PFSK-1 (cell line): ENCODE data around the gene SULT2B1. TPM values are rescaled to one million over a fixed set of nuclear protein-coding genes. Genes with fewer than 3 reads are reported as not detected.

Experiments used
- FOXP2 ChIP-seq: optimal IDR thresholded peaks from 2 replicates; pipeline ENCODE3; 2011; ENCODE audit warnings: borderline replicate concordance, control low read depth, inconsistent platforms; ENCODE audit not compliant: insufficient read depth; ENCODE audit errors: extremely low read length, extremely low read depth
- POLR2AphosphoS5 ChIP-seq: IDR thresholded peaks from 2 replicates; pipeline ENCODE4 v1.6.1; 2012; ENCODE audit warnings: low read depth, mild to moderate bottlenecking, control low read depth, low read length, moderate library complexity
- SIN3A ChIP-seq: IDR thresholded peaks from 2 replicates; pipeline ENCODE4 v1.6.1; 2012; ENCODE audit warnings: mild to moderate bottlenecking, low read length, moderate library complexity, borderline replicate concordance; ENCODE audit not compliant: insufficient read depth
- TAF1 ChIP-seq: IDR thresholded peaks from 2 replicates; pipeline ENCODE4 v1.6.1; 2012; ENCODE audit warnings: low read length, control low read depth, borderline replicate concordance; ENCODE audit not compliant: insufficient read depth
- polyA plus RNA-seq: library from polyadenylated mRNA; unstranded; fragments of >200 nt; gene quantifications from one replicate; pipeline ENCODE4 v1.2.1, GENCODE V29; 2012; ENCODE audit warnings: low read depth, missing spikeins; ENCODE audit not compliant: insufficient read length
- TF ChIP-seq, protein P1 (sequence below), 2 experiments: IDR thresholded peaks; 2 replicates each; pipeline versions ENCODE4 v1.6.1 to v1.8.0; 2011 to 2012; ENCODE audit warnings: low read depth in 2 of 2, low read length in 2 of 2, control low read depth in 1 of 2, inconsistent platforms in 1 of 2, mild to moderate bottlenecking in 1 of 2, moderate library complexity in 1 of 2; ENCODE audit not compliant: insufficient read depth in 1 of 2

SULT2B1 gene
- 3.7 TPM for polyA plus RNA-seq

- TF ChIP-seq FOXP2 (no peak), POLR2AphosphoS5 (no peak), SIN3A (no peak), TAF1 (no peak)
- TF ChIP-seq, protein P1, sequence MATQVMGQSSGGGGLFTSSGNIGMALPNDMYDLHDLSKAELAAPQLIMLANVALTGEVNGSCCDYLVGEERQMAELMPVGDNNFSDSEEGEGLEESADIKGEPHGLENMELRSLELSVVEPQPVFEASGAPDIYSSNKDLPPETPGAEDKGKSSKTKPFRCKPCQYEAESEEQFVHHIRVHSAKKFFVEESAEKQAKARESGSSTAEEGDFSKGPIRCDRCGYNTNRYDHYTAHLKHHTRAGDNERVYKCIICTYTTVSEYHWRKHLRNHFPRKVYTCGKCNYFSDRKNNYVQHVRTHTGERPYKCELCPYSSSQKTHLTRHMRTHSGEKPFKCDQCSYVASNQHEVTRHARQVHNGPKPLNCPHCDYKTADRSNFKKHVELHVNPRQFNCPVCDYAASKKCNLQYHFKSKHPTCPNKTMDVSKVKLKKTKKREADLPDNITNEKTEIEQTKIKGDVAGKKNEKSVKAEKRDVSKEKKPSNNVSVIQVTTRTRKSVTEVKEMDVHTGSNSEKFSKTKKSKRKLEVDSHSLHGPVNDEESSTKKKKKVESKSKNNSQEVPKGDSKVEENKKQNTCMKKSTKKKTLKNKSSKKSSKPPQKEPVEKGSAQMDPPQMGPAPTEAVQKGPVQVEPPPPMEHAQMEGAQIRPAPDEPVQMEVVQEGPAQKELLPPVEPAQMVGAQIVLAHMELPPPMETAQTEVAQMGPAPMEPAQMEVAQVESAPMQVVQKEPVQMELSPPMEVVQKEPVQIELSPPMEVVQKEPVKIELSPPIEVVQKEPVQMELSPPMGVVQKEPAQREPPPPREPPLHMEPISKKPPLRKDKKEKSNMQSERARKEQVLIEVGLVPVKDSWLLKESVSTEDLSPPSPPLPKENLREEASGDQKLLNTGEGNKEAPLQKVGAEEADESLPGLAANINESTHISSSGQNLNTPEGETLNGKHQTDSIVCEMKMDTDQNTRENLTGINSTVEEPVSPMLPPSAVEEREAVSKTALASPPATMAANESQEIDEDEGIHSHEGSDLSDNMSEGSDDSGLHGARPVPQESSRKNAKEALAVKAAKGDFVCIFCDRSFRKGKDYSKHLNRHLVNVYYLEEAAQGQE (IDR thresholded peaks at IDR 0.05; ENCODE audit: insufficient read depth in 1 of 2, low read depth in 2 of 2, low read length in 2 of 2), result no peak
Measured at GRCh38 chr19:48551437-48552302, at the start of gene SULT2B1. Gene SULT2B1, plus strand, starts transcription at chr19:48552172. Its CDS starts 81 bp downstream, at chr19:48552253.

DNA sequence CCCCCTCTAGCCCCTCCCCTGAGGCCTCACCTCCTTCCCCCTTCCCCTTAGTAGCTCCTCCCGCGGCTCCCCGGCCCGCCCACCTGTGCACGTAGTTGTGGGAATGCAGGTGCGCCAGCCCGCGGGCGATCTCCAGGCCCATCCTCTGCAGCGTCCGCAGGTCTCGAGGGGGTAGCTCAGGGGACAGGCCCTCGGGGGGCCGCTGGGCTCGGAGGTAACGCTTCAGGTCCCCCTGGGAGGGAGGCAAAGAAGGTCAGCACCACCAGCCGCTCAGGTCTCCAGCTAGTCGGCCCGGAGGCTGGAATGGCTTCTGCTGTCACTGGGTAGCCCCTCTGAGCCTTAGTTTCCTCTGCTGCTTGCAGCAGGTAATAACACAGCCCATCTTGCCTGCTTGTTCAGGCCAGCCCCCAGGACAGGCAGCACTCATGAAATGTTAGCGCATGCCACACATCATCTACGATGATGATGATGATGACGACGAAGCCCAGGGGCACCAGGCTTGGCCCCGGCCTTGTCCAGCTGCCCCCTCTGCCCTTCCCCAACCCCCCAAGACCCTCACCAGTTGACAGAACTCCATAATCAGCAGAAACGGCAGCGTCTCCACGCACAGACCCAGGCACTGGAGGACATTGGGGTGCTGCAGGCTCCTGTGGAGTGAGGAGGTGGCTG, 49.5 kb upstream of the SULT2B1 start:
- TF ChIP-seq, protein P1 (IDR thresholded peaks at IDR 0.05; ENCODE audit: insufficient read depth in 1 of 2, low read depth in 2 of 2, low read length in 2 of 2), result no peak
- peak; percentile 1 for TF ChIP-seq FOXP2

DNA sequence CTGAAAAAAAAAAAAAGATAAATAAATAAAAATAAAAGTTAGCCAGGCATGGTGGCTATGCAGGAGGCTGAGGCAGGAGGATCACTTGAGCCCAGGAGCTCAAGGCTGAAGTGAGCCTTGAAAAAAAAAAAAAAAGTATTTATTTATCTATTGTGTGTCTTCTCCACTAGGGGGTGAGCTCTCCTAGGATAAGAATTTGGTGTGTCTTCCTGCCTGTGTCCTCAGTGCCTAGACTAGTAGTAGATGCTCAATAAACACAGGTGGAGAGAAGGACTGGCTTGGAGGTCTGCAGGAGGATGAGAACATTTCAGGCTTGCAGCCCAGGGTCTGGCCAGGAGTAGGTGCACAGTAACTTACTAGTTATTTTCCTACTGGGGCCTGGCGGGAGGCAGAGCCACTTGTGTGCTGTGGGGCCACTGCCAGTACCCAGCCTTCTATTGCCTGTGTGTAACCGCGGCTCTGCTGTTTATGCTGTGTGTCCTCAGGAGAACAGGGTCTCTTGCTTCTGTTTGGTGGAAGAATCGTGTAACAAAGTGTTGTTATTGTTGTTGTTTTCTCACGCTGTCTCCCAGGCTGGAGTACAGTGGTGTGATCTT, 45.7 kb upstream of the SULT2B1 start:
- TF ChIP-seq POLR2AphosphoS5 (no peak), TAF1 (no peak), SIN3A (no peak), FOXP2 (no peak)
- TF ChIP-seq, protein P1 (IDR thresholded peaks at IDR 0.05; ENCODE audit: insufficient read depth in 1 of 2, low read depth in 2 of 2, low read length in 2 of 2), result no peak

DNA sequence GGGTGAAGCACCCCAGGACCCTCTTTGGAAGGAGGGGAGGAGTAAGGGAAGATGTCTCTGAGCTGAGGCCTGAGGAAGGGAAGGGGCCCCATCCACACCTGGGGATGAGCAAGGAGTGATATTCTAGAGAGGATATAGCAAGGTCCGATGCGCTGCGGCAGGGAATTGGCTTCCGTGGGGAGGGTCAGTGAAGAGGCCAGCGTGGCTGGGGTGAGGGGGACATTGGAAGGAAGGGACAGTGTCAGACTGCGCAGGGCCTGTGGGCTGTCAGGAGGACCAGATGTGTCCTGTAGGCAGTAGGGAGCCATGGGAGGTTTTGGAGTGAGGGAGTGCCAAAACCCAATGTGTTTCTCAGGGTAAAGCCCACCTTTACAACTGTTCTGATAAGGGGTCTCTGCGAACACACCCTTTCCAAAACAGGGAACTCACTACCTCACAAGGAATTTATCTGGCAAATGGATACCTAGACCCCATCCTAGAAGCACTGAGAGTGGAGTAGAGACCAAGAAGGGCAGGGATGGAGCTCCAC, 44.0 kb upstream of the SULT2B1 start:
- TF ChIP-seq, protein P1 (IDR thresholded peaks at IDR 0.05; ENCODE audit: insufficient read depth in 1 of 2, low read depth in 2 of 2, low read length in 2 of 2), result no peak
- TF ChIP-seq POLR2AphosphoS5 (no peak), FOXP2 (no peak), TAF1 (no peak), SIN3A (no peak)
